GM21529 (cell line): Measurements from ENCODE around the gene CHMP4A.
"Not testable (repeated sequence)": the region's sequence is repeated elsewhere in the genome, so short reads cannot be mapped to it uniquely, and the experiment has no call there.

ENCODE experiments used
- ATAC-seq: cut with Tn5 transposase; IDR thresholded peaks from one replicate; pipeline ENCODE4 v1.9.1; 2021; ENCODE audit not compliant: unreplicated experiment

CHMP4A gene

GRCh38 chr14:24226473-24226872 lies 13.2 kb upstream of the CHMP4A start:
- ATAC-seq: no peak

- ATAC-seq: no peak
These were observed 11.4 kb upstream of the CHMP4A start for GRCh38 chr14:24224618-24225071.

GRCh38 chr14:24222987-24223386 lies 9.7 kb upstream of the CHMP4A start:
- not testable (repeated sequence) for ATAC-seq

- no peak for ATAC-seq
These were observed 6.2 kb upstream of the CHMP4A start for GRCh38 chr14:24219521-24219920.

GRCh38 chr14:24219080-24219479 lies 5.8 kb upstream of the CHMP4A start:
- ATAC-seq: no peak

- ATAC-seq: not testable (repeated sequence)
These were observed 3.6 kb upstream of the CHMP4A start for GRCh38 chr14:24216876-24217275.

GRCh38 chr14:24216345-24216699 lies 3.0 kb upstream of the CHMP4A start:
- ATAC-seq: no peak

GRCh38 chr14:24215495-24216344 lies 2.4 kb upstream of the CHMP4A start, which contains the start of gene MDP1:
TSS of gene MDP1 (minus strand) at chr14:24216066. CDS start at chr14:24215955, 111 bp downstream.
- peak; percentile 56 for ATAC-seq

GRCh38 chr14:24213866-24214662 lies 776 bp upstream of the CHMP4A start:
- ATAC-seq: no peak

- ATAC-seq: no peak
These were observed 2.0 kb downstream of the CHMP4A start for GRCh38 chr14:24211311-24211710.

GRCh38 chr14:24207625-24208024 lies 5.7 kb downstream of the CHMP4A start:
- ATAC-seq: no peak

- no peak for ATAC-seq
These were observed 6.2 kb downstream of the CHMP4A start for GRCh38 chr14:24207104-24207551.

GRCh38 chr14:24206260-24207103 lies 6.8 kb downstream of the CHMP4A start:
- no peak for ATAC-seq

- no peak for ATAC-seq
These were observed 8.8 kb downstream of the CHMP4A start for GRCh38 chr14:24204163-24205146.

- ATAC-seq: not testable (repeated sequence)
These were observed 9.9 kb downstream of the CHMP4A start for GRCh38 chr14:24203249-24203886.

- not testable (repeated sequence) for ATAC-seq
These were observed 10.8 kb downstream of the CHMP4A start for GRCh38 chr14:24202538-24202937.

GRCh38 chr14:24198814-24199524 lies 14.3 kb downstream of the CHMP4A start:
- ATAC-seq: no peak

GRCh38 chr14:24197056-24197450 lies 16.2 kb downstream of the CHMP4A start:
- ATAC-seq: no peak
